ENCODE results near the gene TMCC2. TPM values are rescaled to one million over a fixed set of nuclear protein-coding genes. Genes with fewer than 3 reads are reported as not detected.

TMCC2 gene
- total and polyA plus RNA-seq, 2 of the 4 experiments (the other 2 are of a cell fraction): 2.0 to 4.2 TPM

- TF ChIP-seq CTCF (conservative IDR thresholded peaks at IDR 0.05; ENCODE audit: low read depth, low read length): no peak
Measured at GRCh38 chr1:205303247-205303888, 75.6 kb downstream of the TMCC2 start (continued).

- Histone ChIP-seq H3K79me1 (ENCODE audit: low read depth in 1 of 2, low read length in 2 of 2) (peaks cover 42 to 82% of the 10 kb centered on the region in 2 experiments), H3K23ac (ENCODE audit: low read depth, low read length) (no peak overlapping the region), H2AK9ac (replicated peaks; ENCODE audit: low read depth, low read length, poor library complexity) (peak overlapping the region; percentile 34), H2AFZ (replicated peaks; ENCODE audit: low read length, poor library complexity) (no peak overlapping the region), H4K91ac (ENCODE audit: insufficient read depth, low read depth, low read length) (no peak overlapping the region; the same call in 1 of the 2 replicates), H3K4me2 (ENCODE audit: low read depth, low read length) (no peak overlapping the region), H3K27ac (ENCODE audit: insufficient read depth, low read length) (peak overlapping the region; percentile 78), H3K4me3 (ENCODE audit: insufficient read depth, low read depth, low read length) (no peak overlapping the region), H2BK5ac (ENCODE audit: low read depth, low read length, poor library complexity, severe bottlenecking) (peak overlapping the region; percentile 86), H3K27me3 (ENCODE audit: control insufficient read depth, insufficient read depth, low read length) (no peaks in the 10 kb centered on the region), H4K8ac (ENCODE audit: low read depth in 2 of 2, low read length in 2 of 2) (peak overlapping the region; percentile 18 to 27; a peak in 1 of 4 replicates), H2AK5ac (ENCODE audit: low read depth, low read length) (peak overlapping the region; percentile 56), H2BK120ac (ENCODE audit: low read depth, low read length) (no peak overlapping the region), H3K4ac (ENCODE audit: low read depth, low read length) (peak overlapping the region; percentile 50; the same call in 1 of the 2 replicates), H3K36me3 (ENCODE audit: control insufficient read depth, insufficient read depth, low read length) (peaks cover 69% of the 10 kb centered on the region), H2BK20ac (ENCODE audit: low read depth, low read length) (peak overlapping the region; percentile 44; the same call in 1 of the 2 replicates), H2BK15ac (ENCODE audit: low read depth, low read length) (no peak overlapping the region), H3K4me1 (ENCODE audit: control insufficient read depth, insufficient read depth, low read length) (peaks cover 18% of the 10 kb centered on the region), H3K14ac (replicated peaks; ENCODE audit: low read depth, low read length) (no peak overlapping the region), H3K9me3 (ENCODE audit: control insufficient read depth, insufficient read depth, low read length) (no peaks in the 10 kb centered on the region), H3K56ac (ENCODE audit: extremely low read depth, insufficient read depth, low read length) (no peak overlapping the region), H3K18ac (ENCODE audit: low read depth, low read length) (no peak overlapping the region), H3K9ac (ENCODE audit: low read depth, low read length) (no peak overlapping the region), H4K20me1 (ENCODE audit: insufficient read depth, low read length) (no peaks in the 10 kb centered on the region; the same call in 1 of the 2 replicates), H4K5ac (ENCODE audit: low read depth, low read length) (no peak overlapping the region; the same call in 1 of the 2 replicates), H3K9me1 (ENCODE audit: insufficient read depth, low read length) (peaks cover 29% of the 10 kb centered on the region)
- no peak for DNase-seq
- POLR2A ChIA-PET (ENCODE audit: unreplicated experiment): interaction anchor here (0.7 kb wide), 1 partner anchor 225 kb away, joined by 5 read pairs; no protein-coding TSS in a partner anchor
- ATAC-seq (ENCODE audit: low read depth): no peak
- in situ Hi-C loops (cut with MboI; ENCODE audit: low sequenced_read_pairs): no loop called here
- whole genome bisulfite sequencing, 2 experiments (ENCODE audit: extremely low coverage in 2 of 2, insufficient read length in 1 of 2): 96% methylated on average over 15 of the region's 19 CpGs; no CpG with 5 or more reads in 1 of the 2 experiments
- dilution Hi-C loops (cut with HindIII; ENCODE audit: low sequenced_read_pairs, unreplicated experiment): no loop called here
- BruUV-seq (replicated peaks): no TSS peak
- CTCF ChIA-PET: interaction anchor here (1.2 kb wide), 1 partner anchor 31 kb away, joined by 6 read pairs; no protein-coding TSS in a partner anchor
- intact Hi-C loops (cut with micrococcal nuclease): no loop called here
- no peak for TF ChIP-seq RFX5 (IDR thresholded peaks at IDR 0.05; ENCODE audit: low read depth, low read length)
- TF ChIP-seq MXI1 (IDR thresholded peaks at IDR 0.05; ENCODE audit: borderline replicate concordance, low read depth, low read length): no peak
- no peak for TF ChIP-seq NFE2L2 (IDR thresholded peaks at IDR 0.05; ENCODE audit: low read depth, low read length)
- no peak for TF ChIP-seq RAD21 (IDR thresholded peaks at IDR 0.05; ENCODE audit: low read length)
- no peak for TF ChIP-seq POLR2A (IDR thresholded peaks at IDR 0.05; ENCODE audit: low read depth, low read length)
- no peak for TF ChIP-seq ELK1 (IDR thresholded peaks at IDR 0.05; ENCODE audit: borderline replicate concordance, low read depth, low read length)
- TF ChIP-seq MAZ (IDR thresholded peaks at IDR 0.05; ENCODE audit: borderline replicate concordance, low read depth, low read length): no peak
- TF ChIP-seq USF2 (IDR thresholded peaks at IDR 0.05; ENCODE audit: low read depth, low read length): no peak
- TF ChIP-seq CEBPB (IDR thresholded peaks at IDR 0.05; ENCODE audit: low read depth, low read length): no peak
- TF ChIP-seq FOS (IDR thresholded peaks at IDR 0.05; ENCODE audit: low read depth, low read length): no peak
Measured at GRCh38 chr1:205304046-205304694, 76.4 kb downstream of the TMCC2 start.
